Stimulated activated CD8-positive, alpha-beta memory T cell treated with anti-CD3 and anti-CD28 coated beads, Interleukin-15, amount 100 ng/mL, for 1 hour (primary cell): ENCODE results near the gene KNOP1.

Experiments
- DNase-seq: peaks from one replicate; pipeline ENCODE4 v3.0.0-alpha.2; 2020; ENCODE audit warnings: low read depth

KNOP1 gene

GRCh38 chr16:19707569-19708295 lies 10.3 kb downstream of the KNOP1 start:
- DNase-seq: no peak

GRCh38 chr16:19706846-19707245 lies 11.2 kb downstream of the KNOP1 start:
- no peak for DNase-seq

GRCh38 chr16:19705843-19706242 lies 12.2 kb downstream of the KNOP1 start:
- DNase-seq: no peak

GRCh38 chr16:19705146-19705501 lies 12.9 kb downstream of the KNOP1 start:
- DNase-seq: no peak

- no peak for DNase-seq
Observed at GRCh38 chr16:19704321-19705145, 13.5 kb downstream of the KNOP1 start.

- no peak for DNase-seq
Observed at GRCh38 chr16:19703172-19703889, 14.7 kb downstream of the KNOP1 start.

GRCh38 chr16:19701091-19701490 lies 16.9 kb downstream of the KNOP1 start:
- no peak for DNase-seq

- DNase-seq: no peak
Observed at GRCh38 chr16:19700319-19700781, 17.7 kb downstream of the KNOP1 start.

- DNase-seq: no peak
Observed at GRCh38 chr16:19699472-19699871, 18.6 kb downstream of the KNOP1 start.

GRCh38 chr16:19698480-19699465 lies 19.3 kb downstream of the KNOP1 start:
- DNase-seq: no peak

GRCh38 chr16:19697756-19698318 lies 20.2 kb downstream of the KNOP1 start:
- DNase-seq: no peak

- DNase-seq: no peak
Observed at GRCh38 chr16:19696961-19697360, 21.1 kb downstream of the KNOP1 start.

GRCh38 chr16:19696328-19696727 lies 21.7 kb downstream of the KNOP1 start:
- DNase-seq: peak; percentile 40

GRCh38 chr16:19694989-19695388 lies 23.0 kb downstream of the KNOP1 start:
- DNase-seq: no peak

GRCh38 chr16:19691161-19691711 lies 26.8 kb downstream of the KNOP1 start:
- DNase-seq: no peak

GRCh38 chr16:19690196-19690595 lies 27.8 kb downstream of the KNOP1 start:
- DNase-seq: no peak

GRCh38 chr16:19689342-19689741 lies 28.7 kb downstream of the KNOP1 start:
- no peak for DNase-seq

GRCh38 chr16:19688396-19689024 lies 29.5 kb downstream of the KNOP1 start:
- no peak for DNase-seq

- DNase-seq: no peak
Observed at GRCh38 chr16:19687279-19687678, 30.7 kb downstream of the KNOP1 start.

- DNase-seq: no peak
Observed at GRCh38 chr16:19685176-19685575, 32.9 kb downstream of the KNOP1 start.
